GM12878 (cell line): Measurements from ENCODE around the gene ACACA. TPM values are rescaled to one million over a fixed set of nuclear protein-coding genes. Genes with fewer than 3 reads are reported as not detected.

ENCODE experiments used
- ATAC-seq: fragments of 200-7000 bp; cut with Tn5 transposase; 3 replicates; pipeline ENCODE4 v1.9.1; 2020; ENCODE audit warnings: mild to moderate bottlenecking, moderate library complexity
- BruUV-seq: library from RNA; stranded (reverse); fragments of 400-500 nt; replicated peaks from 2 replicates; lab custom pipeline; 2021; lab: Mats Ljungman, UMichigan
- CTCF ChIA-PET: fragments of 300-600 bp; sonication (Branson Sonifier 250); formaldehyde crosslinking; extraction: SDS; loops from one replicate; lab custom pipeline; 2021; ENCODE audit warnings: inconsistent platforms; lab: Yijun Ruan, JAX
- POLR2A ChIA-PET: fragments of 350-600 bp; formaldehyde crosslinking; extraction: SDS; loops from one replicate; lab custom pipeline; 2021; ENCODE audit warnings: inconsistent platforms; lab: Charles Lee
- RAD21 ChIA-PET: fragments of 300-600 bp; sonication (Branson Sonifier 250); formaldehyde crosslinking; loops from one replicate; lab custom pipeline; 2023; ENCODE audit warnings: antibody characterized with exemption; ENCODE audit not compliant: unreplicated experiment; lab: Charles Lee
- SMC1A ChIA-PET: fragments of 300-600 bp; sonication (Branson Sonifier 250); formaldehyde crosslinking; loops from one replicate; lab custom pipeline; 2023; ENCODE audit not compliant: unreplicated experiment, uncharacterized antibody; lab: Charles Lee
- DNase-seq: peaks from one replicate; pipeline ENCODE4 v3.0.0-alpha.2; 2011; ENCODE audit warnings: low read depth, low spot score
- FAIRE-seq: peaks from 3 replicates; lab custom pipeline; 2011; peaks lifted over from hg19 to GRCh38; lab: Jason Lieb, UNC
- H2AFZ ChIP-seq: 2 replicates; pipeline ENCODE4 v1.6.0; 2011; ENCODE audit warnings: low read depth, low read length, control low read depth; ENCODE audit not compliant: control insufficient read depth
- H3K27ac ChIP-seq: 2 replicates; pipeline ENCODE4 v1.5.1; 2011; ENCODE audit warnings: control low read depth; ENCODE audit not compliant: control insufficient read depth, insufficient read depth
- H3K27me3 ChIP-seq, 2 experiments: replicated peaks in 1 of 2; 2 replicates each; pipeline versions ENCODE4 v1.6.0 to v1.6.1; 2011; ENCODE audit warnings: low read length in 1 of 2; ENCODE audit not compliant: control insufficient read depth in 2 of 2, insufficient read depth in 2 of 2
- H3K36me3 ChIP-seq, 2 experiments: 2 replicates each; pipeline ENCODE4 v1.5.1; 2011; ENCODE audit warnings: low read length in 1 of 2; ENCODE audit not compliant: control insufficient read depth in 2 of 2, insufficient read depth in 2 of 2
- H3K4me1 ChIP-seq: 2 replicates; pipeline ENCODE4 v1.6.1; 2011; ENCODE audit warnings: mild to moderate bottlenecking, low read length, moderate library complexity, mixed read lengths; ENCODE audit not compliant: control insufficient read depth, insufficient read depth
- H3K4me2 ChIP-seq: 2 replicates; pipeline ENCODE4 v1.6.0; 2011; ENCODE audit warnings: control low read depth; ENCODE audit not compliant: control insufficient read depth, insufficient read depth
- H3K4me3 ChIP-seq: fragments of 200-600 bp; sonication (generic); 2 replicates; pipeline ENCODE4 v1.5.1; 2016
- H3K79me2 ChIP-seq: 2 replicates; pipeline ENCODE4 v1.6.0; 2011; ENCODE audit warnings: low read length; ENCODE audit not compliant: control insufficient read depth, insufficient read depth
- H3K9ac ChIP-seq: 2 replicates; pipeline ENCODE4 v1.8.0; 2011; ENCODE audit warnings: low read length, control low read depth, mixed read lengths; ENCODE audit not compliant: control insufficient read depth, insufficient read depth
- H3K9me3 ChIP-seq: replicated peaks from 3 replicates; pipeline ENCODE4 v1.5.1; 2011; ENCODE audit warnings: mild to moderate bottlenecking, low read length; ENCODE audit not compliant: control insufficient read depth, insufficient read depth
- H4K20me1 ChIP-seq: 2 replicates; pipeline ENCODE4 v1.6.0; 2011; ENCODE audit not compliant: control insufficient read depth, insufficient read depth
- DPF2 ChIP-seq: fragments of 450-650 bp; IDR thresholded peaks from 2 replicates; pipeline ENCODE4 v1.6.1; 2017; ENCODE audit warnings: mild to moderate bottlenecking
- NKRF ChIP-seq: fragments of 450-650 bp; conservative IDR thresholded peaks from 2 replicates; pipeline ENCODE4 v1.6.1; 2017; ENCODE audit warnings: mild to moderate bottlenecking, moderate library complexity
- RBBP5 ChIP-seq: fragments of 200-600 bp; sonication (generic); conservative IDR thresholded peaks from 2 replicates; pipeline ENCODE4 v1.6.1; 2016
- SMAD5 ChIP-seq: IDR thresholded peaks from 2 replicates; pipeline ENCODE4 v1.6.1; 2016; ENCODE audit warnings: antibody characterized with exemption, low read depth
- SUZ12 ChIP-seq: fragments of 200-600 bp; sonication (generic); IDR thresholded peaks from one replicate; pipeline ENCODE4 v1.6.1; 2018; ENCODE audit warnings: antibody characterized with exemption, mild to moderate bottlenecking; ENCODE audit not compliant: unreplicated experiment
- WGBS: methylation state at CpG from one replicate; pipeline ENCODE4 v1.1.6; 2016; ENCODE audit warnings: low lambda C conversion rate; ENCODE audit not compliant: insufficient replicate concordance, insufficient coverage; ENCODE audit errors: missing lambda C conversion rate; 5-methylcytosine and 5-hydroxymethylcytosine counted together
- in situ Hi-C: fragments of 300-500 bp; cut with MboI; formaldehyde crosslinking; loops from 9 replicates; pipeline ENCODE4 v1.14.3; 2018; ENCODE audit warnings: mixed read lengths
- intact Hi-C: fragments of 100-400 bp; cut with micrococcal nuclease; formaldehyde crosslinking; loops from one replicate; pipeline ENCODE4 v1.14.2; 2022; ENCODE audit not compliant: unreplicated experiment
- polyA plus RNA-seq, 11 experiments: library from polyadenylated mRNA; depleted of rRNA in 4 of 11; unstranded in 6 of 11; stranded (reverse) in 5 of 11; fragments of >200 nt; fragmentation: Nextera tagmentation in 4 of 11; fragmentation: Illumina TruSeq in 1 of 11; extraction: Ambion mirVana in 4 of 11; extraction: Trizol in 1 of 11; gene quantifications; 1 replicate in 1 of 11; 2 replicates in 10 of 11; pipeline versions ENCODE4 v1.2.1 to v1.2.3, GENCODE V29; 2011 to 2016; ENCODE audit warnings: inconsistent platforms in 2 of 11, missing spikeins in 2 of 11, low read depth in 1 of 11
- total RNA-seq, 4 experiments: library from RNA; depleted of rRNA in 3 of 4; stranded (reverse); fragments of >200 nt in 3 of 4; fragmentation: Illumina TruSeq in 1 of 4; extraction: Trizol in 1 of 4; gene quantifications; 2 replicates each; pipeline versions ENCODE4 v1.2.1 to v1.2.3, GENCODE V29; 2013 to 2021

ACACA gene
- total and polyA plus RNA-seq, 10 of the 15 experiments (the other 5 are each of a cell fraction or from before 2014, with no cell fraction given) = 12.9 to 74.2 (median 32.0) TPM

GRCh38 chr17:37164057-37164456, 242.6 kb downstream of the ACACA start:
- H3K79me2 ChIP-seq = no peaks in the 10 kb centered on the region
- FAIRE-seq (no peak), DNase-seq (no peak), ATAC-seq (no peak)
- WGBS = 86% methylated on average over 2 of the region's 2 CpGs
- POLR2A ChIA-PET = interaction anchor here (0.6 kb wide), 1 partner anchor 138 kb away, joined by 8 read pairs; no protein-coding TSS in a partner anchor
- H3K9ac ChIP-seq = no peak overlapping the region
- no peak overlapping the region for H3K27ac ChIP-seq
- intact Hi-C loops = no loop called here
- CTCF ChIA-PET = no interaction called here
- in situ Hi-C loops = no loop called here
- no peaks in the 10 kb centered on the region for H3K9me3 ChIP-seq
- SMC1A ChIA-PET = interaction anchor here (0.5 to 1.0 kb wide), 4 partner anchors 49 to 482 kb away, joined by 3 to 4 read pairs (median 3); no protein-coding TSS in a partner anchor
- no peak overlapping the region for H2AFZ ChIP-seq
- BruUV-seq = no TSS peak
- H3K4me1 ChIP-seq = no peaks in the 10 kb centered on the region
- no peak overlapping the region for H3K4me3 ChIP-seq
- H4K20me1 ChIP-seq = no peaks in the 10 kb centered on the region
- H3K36me3 ChIP-seq = peaks cover 0 to 2% of the 10 kb centered on the region in 2 experiments; a peak in 1 of 4 replicates
- no peaks in the 10 kb centered on the region for H3K27me3 ChIP-seq
- RAD21 ChIA-PET = no interaction called here
- no peak for TF ChIP-seq SMAD5
- no peak for TF ChIP-seq SUZ12
- no peak overlapping the region for H3K4me2 ChIP-seq

- BruUV-seq = no TSS peak
- ATAC-seq (no peak), FAIRE-seq (no peak), DNase-seq (no peak)
- Histone ChIP-seq H4K20me1 (no peaks in the 10 kb centered on the region), H3K9ac (no peak overlapping the region), H3K27me3 (no peaks in the 10 kb centered on the region), H3K36me3 (peaks cover 0 to 3% of the 10 kb centered on the region in 2 experiments; a peak in 2 of 4 replicates), H3K4me1 (no peaks in the 10 kb centered on the region), H3K4me3 (no peak overlapping the region), H2AFZ (no peak overlapping the region), H3K27ac (no peak overlapping the region), H3K79me2 (no peaks in the 10 kb centered on the region), H3K4me2 (no peak overlapping the region), H3K9me3 (no peaks in the 10 kb centered on the region)
- RAD21 ChIA-PET = no interaction called here
- 100% methylated on average over 5 of the region's 6 CpGs for WGBS
- intact Hi-C loops (no loop called here), in situ Hi-C loops (no loop called here)
- POLR2A ChIA-PET = no interaction called here
- no peak for TF ChIP-seq NKRF
- no peak for TF ChIP-seq DPF2
- no peak for TF ChIP-seq RBBP5
- SMC1A ChIA-PET = no interaction called here
- CTCF ChIA-PET = no interaction called here
Measured at GRCh38 chr17:37162800-37163199, 243.8 kb downstream of the ACACA start.
